WTC11 (cell line): ENCODE results near the gene CAPN15. TPM values are rescaled to one million over a fixed set of nuclear protein-coding genes. Genes with fewer than 3 reads are reported as not detected.

Experiments
- AFF4 ChIP-seq: sonication (generic); formaldehyde crosslinking; IDR thresholded peaks from 2 replicates; pipeline ENCODE4 v1.8.1; 2023; ENCODE audit warnings: mild to moderate bottlenecking, missing genetic modification reagents, borderline replicate concordance
- ARID4B ChIP-seq: sonication (generic); formaldehyde crosslinking; IDR thresholded peaks from 2 replicates; pipeline ENCODE4 v1.8.0; 2023; ENCODE audit warnings: missing genetic modification reagents, mild to moderate bottlenecking, borderline replicate concordance
- FOXJ3 ChIP-seq: sonication (generic); formaldehyde crosslinking; IDR thresholded peaks from 2 replicates; pipeline ENCODE4 v1.9.0; 2021; ENCODE audit warnings: missing genetic modification reagents, mild to moderate bottlenecking, borderline replicate concordance
- JUN ChIP-seq: sonication (generic); formaldehyde crosslinking; IDR thresholded peaks from 2 replicates; pipeline ENCODE4 v1.8.0; 2023; ENCODE audit warnings: mild to moderate bottlenecking, missing genetic modification reagents
- KAT7 ChIP-seq: sonication (generic); formaldehyde crosslinking; IDR thresholded peaks from 2 replicates; pipeline ENCODE4 v1.8.1; 2023; ENCODE audit warnings: missing genetic modification reagents, mild to moderate bottlenecking, borderline replicate concordance
- SMAD3 ChIP-seq: sonication (generic); formaldehyde crosslinking; IDR thresholded peaks from 2 replicates; pipeline ENCODE4 v1.8.0; 2022; ENCODE audit warnings: missing genetic modification reagents, mild to moderate bottlenecking, borderline replicate concordance
- total RNA-seq: library from RNA; stranded (reverse); gene quantifications from 3 replicates; pipeline ENCODE4 v1.2.3, GENCODE V29; 2021
- TF ChIP-seq, protein P1 (sequence below): fragments of 250-450 bp; sonication (Bioruptor Pico); IDR thresholded peaks from 2 replicates; pipeline ENCODE4 v2.1.2; 2022; ENCODE audit warnings: mild to moderate bottlenecking, moderate library complexity
- TF ChIP-seq, protein P2 (sequence below): fragments of 250-450 bp; sonication (Bioruptor Pico); IDR thresholded peaks from 2 replicates; pipeline ENCODE4 v1.9.0; 2021; ENCODE audit warnings: mild to moderate bottlenecking, borderline replicate concordance
- TF ChIP-seq, protein P3 (sequence below): sonication (generic); formaldehyde crosslinking; IDR thresholded peaks from 2 replicates; pipeline ENCODE4 v1.8.1; 2023; ENCODE audit warnings: mild to moderate bottlenecking, missing genetic modification reagents
- TF ChIP-seq, protein P4 (sequence below): sonication (generic); formaldehyde crosslinking; IDR thresholded peaks from 2 replicates; pipeline ENCODE4 v1.8.1; 2022; ENCODE audit warnings: missing genetic modification reagents, borderline replicate concordance
- TF ChIP-seq, protein P5 (sequence below): fragments of 200-600 bp; IDR thresholded peaks from 2 replicates; pipeline ENCODE4 v1.8.0; 2022; ENCODE audit warnings: antibody characterized with exemption
- TF ChIP-seq, protein P6 (sequence below): fragments of 250-450 bp; sonication (Bioruptor Pico); IDR thresholded peaks from 2 replicates; pipeline ENCODE4 v1.9.0; 2021; ENCODE audit warnings: mild to moderate bottlenecking
- TF ChIP-seq, protein P7 (sequence below): fragments of 250-450 bp; sonication (Bioruptor Pico); IDR thresholded peaks from 2 replicates; pipeline ENCODE4 v1.9.0; 2021; ENCODE audit warnings: mild to moderate bottlenecking

CAPN15 gene
- total RNA-seq, 1 experiment from 2014 or later: 110 TPM

DNA sequence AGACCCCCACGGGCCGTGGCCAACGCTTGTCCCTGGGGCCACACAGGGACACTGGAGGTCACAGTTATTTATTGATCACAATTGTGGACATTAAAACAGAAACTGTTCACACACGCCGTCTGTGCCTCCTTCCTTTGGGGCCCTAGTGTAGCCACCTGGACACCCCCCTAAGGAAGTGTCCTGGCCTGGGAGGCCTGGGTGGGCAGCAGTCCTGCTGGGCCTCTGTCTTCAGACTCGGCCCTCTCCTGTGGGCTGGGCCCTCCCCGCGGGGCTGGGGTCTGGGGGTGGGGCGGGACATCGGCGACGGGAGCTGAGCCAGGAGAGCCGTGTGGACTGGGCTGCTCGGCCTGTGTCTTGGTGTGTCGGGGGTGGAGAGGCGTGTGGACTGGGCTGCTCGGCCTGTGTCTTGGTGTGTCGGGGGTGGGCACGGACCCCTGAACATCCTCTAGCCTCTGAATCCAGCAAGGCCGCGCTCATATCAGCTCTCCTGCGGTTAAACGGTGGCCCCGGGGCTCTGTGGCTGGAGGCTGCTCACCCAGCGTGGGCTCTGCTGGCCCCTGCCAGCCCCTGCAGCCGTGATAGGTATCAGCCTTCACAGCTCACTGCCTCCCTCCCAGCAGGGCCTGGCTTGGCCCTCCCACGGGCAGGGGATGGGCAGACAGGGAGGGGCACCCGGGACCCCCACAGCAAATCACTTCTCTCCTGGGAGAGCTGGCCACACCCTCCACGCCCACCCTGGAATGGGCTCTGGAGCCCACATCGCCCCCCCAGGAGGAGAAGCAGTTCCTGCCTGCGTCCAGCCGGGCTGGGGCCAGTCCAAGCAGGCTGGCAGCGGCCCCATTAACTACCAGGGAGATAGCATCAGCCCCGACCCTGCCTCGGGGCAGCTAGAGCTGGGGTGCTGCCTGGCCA lies 38.2 kb downstream of the CAPN15 start (continued):
- TF ChIP-seq JUN (no peak), ARID4B (CRISPR knock-in tag) (no peak), AFF4 (CRISPR knock-in tag) (no peak), KAT7 (no peak), FOXJ3 (CRISPR knock-in tag) (no peak), SMAD3 (CRISPR knock-in tag) (no peak)
- TF ChIP-seq, protein P1, sequence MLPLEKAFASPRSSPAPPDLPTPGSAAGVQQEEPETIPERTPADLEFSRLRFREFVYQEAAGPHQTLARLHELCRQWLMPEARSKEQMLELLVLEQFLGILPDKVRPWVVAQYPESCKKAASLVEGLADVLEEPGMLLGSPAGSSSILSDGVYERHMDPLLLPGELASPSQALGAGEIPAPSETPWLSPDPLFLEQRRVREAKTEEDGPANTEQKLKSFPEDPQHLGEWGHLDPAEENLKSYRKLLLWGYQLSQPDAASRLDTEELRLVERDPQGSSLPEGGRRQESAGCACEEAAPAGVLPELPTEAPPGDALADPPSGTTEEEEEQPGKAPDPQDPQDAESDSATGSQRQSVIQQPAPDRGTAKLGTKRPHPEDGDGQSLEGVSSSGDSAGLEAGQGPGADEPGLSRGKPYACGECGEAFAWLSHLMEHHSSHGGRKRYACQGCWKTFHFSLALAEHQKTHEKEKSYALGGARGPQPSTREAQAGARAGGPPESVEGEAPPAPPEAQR: no peak
- TF ChIP-seq, protein P2, sequence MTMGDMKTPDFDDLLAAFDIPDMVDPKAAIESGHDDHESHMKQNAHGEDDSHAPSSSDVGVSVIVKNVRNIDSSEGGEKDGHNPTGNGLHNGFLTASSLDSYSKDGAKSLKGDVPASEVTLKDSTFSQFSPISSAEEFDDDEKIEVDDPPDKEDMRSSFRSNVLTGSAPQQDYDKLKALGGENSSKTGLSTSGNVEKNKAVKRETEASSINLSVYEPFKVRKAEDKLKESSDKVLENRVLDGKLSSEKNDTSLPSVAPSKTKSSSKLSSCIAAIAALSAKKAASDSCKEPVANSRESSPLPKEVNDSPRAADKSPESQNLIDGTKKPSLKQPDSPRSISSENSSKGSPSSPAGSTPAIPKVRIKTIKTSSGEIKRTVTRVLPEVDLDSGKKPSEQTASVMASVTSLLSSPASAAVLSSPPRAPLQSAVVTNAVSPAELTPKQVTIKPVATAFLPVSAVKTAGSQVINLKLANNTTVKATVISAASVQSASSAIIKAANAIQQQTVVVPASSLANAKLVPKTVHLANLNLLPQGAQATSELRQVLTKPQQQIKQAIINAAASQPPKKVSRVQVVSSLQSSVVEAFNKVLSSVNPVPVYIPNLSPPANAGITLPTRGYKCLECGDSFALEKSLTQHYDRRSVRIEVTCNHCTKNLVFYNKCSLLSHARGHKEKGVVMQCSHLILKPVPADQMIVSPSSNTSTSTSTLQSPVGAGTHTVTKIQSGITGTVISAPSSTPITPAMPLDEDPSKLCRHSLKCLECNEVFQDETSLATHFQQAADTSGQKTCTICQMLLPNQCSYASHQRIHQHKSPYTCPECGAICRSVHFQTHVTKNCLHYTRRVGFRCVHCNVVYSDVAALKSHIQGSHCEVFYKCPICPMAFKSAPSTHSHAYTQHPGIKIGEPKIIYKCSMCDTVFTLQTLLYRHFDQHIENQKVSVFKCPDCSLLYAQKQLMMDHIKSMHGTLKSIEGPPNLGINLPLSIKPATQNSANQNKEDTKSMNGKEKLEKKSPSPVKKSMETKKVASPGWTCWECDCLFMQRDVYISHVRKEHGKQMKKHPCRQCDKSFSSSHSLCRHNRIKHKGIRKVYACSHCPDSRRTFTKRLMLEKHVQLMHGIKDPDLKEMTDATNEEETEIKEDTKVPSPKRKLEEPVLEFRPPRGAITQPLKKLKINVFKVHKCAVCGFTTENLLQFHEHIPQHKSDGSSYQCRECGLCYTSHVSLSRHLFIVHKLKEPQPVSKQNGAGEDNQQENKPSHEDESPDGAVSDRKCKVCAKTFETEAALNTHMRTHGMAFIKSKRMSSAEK: no peak
- TF ChIP-seq, protein P3, sequence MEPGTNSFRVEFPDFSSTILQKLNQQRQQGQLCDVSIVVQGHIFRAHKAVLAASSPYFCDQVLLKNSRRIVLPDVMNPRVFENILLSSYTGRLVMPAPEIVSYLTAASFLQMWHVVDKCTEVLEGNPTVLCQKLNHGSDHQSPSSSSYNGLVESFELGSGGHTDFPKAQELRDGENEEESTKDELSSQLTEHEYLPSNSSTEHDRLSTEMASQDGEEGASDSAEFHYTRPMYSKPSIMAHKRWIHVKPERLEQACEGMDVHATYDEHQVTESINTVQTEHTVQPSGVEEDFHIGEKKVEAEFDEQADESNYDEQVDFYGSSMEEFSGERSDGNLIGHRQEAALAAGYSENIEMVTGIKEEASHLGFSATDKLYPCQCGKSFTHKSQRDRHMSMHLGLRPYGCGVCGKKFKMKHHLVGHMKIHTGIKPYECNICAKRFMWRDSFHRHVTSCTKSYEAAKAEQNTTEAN (CRISPR knock-in tag): no peak
- TF ChIP-seq, protein P4, sequence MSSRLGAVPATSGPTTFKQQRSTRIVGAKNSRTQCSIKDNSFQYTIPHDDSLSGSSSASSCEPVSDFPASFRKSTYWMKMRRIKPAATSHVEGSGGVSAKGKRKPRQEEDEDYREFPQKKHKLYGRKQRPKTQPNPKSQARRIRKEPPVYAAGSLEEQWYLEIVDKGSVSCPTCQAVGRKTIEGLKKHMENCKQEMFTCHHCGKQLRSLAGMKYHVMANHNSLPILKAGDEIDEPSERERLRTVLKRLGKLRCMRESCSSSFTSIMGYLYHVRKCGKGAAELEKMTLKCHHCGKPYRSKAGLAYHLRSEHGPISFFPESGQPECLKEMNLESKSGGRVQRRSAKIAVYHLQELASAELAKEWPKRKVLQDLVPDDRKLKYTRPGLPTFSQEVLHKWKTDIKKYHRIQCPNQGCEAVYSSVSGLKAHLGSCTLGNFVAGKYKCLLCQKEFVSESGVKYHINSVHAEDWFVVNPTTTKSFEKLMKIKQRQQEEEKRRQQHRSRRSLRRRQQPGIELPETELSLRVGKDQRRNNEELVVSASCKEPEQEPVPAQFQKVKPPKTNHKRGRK (CRISPR knock-in tag): no peak
- TF ChIP-seq, protein P5, sequence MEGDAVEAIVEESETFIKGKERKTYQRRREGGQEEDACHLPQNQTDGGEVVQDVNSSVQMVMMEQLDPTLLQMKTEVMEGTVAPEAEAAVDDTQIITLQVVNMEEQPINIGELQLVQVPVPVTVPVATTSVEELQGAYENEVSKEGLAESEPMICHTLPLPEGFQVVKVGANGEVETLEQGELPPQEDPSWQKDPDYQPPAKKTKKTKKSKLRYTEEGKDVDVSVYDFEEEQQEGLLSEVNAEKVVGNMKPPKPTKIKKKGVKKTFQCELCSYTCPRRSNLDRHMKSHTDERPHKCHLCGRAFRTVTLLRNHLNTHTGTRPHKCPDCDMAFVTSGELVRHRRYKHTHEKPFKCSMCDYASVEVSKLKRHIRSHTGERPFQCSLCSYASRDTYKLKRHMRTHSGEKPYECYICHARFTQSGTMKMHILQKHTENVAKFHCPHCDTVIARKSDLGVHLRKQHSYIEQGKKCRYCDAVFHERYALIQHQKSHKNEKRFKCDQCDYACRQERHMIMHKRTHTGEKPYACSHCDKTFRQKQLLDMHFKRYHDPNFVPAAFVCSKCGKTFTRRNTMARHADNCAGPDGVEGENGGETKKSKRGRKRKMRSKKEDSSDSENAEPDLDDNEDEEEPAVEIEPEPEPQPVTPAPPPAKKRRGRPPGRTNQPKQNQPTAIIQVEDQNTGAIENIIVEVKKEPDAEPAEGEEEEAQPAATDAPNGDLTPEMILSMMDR: no peak
- TF ChIP-seq, protein P6, sequence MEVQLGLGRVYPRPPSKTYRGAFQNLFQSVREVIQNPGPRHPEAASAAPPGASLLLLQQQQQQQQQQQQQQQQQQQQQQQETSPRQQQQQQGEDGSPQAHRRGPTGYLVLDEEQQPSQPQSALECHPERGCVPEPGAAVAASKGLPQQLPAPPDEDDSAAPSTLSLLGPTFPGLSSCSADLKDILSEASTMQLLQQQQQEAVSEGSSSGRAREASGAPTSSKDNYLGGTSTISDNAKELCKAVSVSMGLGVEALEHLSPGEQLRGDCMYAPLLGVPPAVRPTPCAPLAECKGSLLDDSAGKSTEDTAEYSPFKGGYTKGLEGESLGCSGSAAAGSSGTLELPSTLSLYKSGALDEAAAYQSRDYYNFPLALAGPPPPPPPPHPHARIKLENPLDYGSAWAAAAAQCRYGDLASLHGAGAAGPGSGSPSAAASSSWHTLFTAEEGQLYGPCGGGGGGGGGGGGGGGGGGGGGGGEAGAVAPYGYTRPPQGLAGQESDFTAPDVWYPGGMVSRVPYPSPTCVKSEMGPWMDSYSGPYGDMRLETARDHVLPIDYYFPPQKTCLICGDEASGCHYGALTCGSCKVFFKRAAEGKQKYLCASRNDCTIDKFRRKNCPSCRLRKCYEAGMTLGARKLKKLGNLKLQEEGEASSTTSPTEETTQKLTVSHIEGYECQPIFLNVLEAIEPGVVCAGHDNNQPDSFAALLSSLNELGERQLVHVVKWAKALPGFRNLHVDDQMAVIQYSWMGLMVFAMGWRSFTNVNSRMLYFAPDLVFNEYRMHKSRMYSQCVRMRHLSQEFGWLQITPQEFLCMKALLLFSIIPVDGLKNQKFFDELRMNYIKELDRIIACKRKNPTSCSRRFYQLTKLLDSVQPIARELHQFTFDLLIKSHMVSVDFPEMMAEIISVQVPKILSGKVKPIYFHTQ (CRISPR knock-in tag): no peak
- TF ChIP-seq, protein P7, sequence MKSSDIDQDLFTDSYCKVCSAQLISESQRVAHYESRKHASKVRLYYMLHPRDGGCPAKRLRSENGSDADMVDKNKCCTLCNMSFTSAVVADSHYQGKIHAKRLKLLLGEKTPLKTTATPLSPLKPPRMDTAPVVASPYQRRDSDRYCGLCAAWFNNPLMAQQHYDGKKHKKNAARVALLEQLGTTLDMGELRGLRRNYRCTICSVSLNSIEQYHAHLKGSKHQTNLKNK: no peak
